ENCODE results near the gene ARID4A. TPM values are rescaled to one million over a fixed set of nuclear protein-coding genes. Genes with fewer than 3 reads are reported as not detected.

ARID4A gene
- total RNA-seq, 4 donors from 2014 or later: 8.2 to 37.5 (median 21.0) TPM

GRCh38 chr14:58270628-58271027 lies 27.7 kb upstream of the ARID4A start:
- TF ChIP-seq, protein P1, sequence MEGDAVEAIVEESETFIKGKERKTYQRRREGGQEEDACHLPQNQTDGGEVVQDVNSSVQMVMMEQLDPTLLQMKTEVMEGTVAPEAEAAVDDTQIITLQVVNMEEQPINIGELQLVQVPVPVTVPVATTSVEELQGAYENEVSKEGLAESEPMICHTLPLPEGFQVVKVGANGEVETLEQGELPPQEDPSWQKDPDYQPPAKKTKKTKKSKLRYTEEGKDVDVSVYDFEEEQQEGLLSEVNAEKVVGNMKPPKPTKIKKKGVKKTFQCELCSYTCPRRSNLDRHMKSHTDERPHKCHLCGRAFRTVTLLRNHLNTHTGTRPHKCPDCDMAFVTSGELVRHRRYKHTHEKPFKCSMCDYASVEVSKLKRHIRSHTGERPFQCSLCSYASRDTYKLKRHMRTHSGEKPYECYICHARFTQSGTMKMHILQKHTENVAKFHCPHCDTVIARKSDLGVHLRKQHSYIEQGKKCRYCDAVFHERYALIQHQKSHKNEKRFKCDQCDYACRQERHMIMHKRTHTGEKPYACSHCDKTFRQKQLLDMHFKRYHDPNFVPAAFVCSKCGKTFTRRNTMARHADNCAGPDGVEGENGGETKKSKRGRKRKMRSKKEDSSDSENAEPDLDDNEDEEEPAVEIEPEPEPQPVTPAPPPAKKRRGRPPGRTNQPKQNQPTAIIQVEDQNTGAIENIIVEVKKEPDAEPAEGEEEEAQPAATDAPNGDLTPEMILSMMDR (IDR thresholded peaks at IDR 0.05): no peak
- no peak for TF ChIP-seq POLR2A (IDR thresholded peaks at IDR 0.05)
- H3K27ac ChIP-seq: no peak overlapping the region
- H3K4me1 ChIP-seq: peaks cover 0 to 3% of the 10 kb centered on the region in 2 donors
- no peaks in the 10 kb centered on the region for H3K9me3 ChIP-seq
- H3K27me3 ChIP-seq: no peaks in the 10 kb centered on the region
- H3K36me3 ChIP-seq: peaks cover 0 to 2% of the 10 kb centered on the region in 2 donors
- no peak overlapping the region for H3K4me3 ChIP-seq
- DNase-seq: no peak
- intact Hi-C loops (cut with DNase I; ENCODE audit: low total_unique reads): no loop called here

GRCh38 chr14:58272588-58273372 lies 25.6 kb upstream of the ARID4A start:
- H3K27ac ChIP-seq: no peak overlapping the region

DNA sequence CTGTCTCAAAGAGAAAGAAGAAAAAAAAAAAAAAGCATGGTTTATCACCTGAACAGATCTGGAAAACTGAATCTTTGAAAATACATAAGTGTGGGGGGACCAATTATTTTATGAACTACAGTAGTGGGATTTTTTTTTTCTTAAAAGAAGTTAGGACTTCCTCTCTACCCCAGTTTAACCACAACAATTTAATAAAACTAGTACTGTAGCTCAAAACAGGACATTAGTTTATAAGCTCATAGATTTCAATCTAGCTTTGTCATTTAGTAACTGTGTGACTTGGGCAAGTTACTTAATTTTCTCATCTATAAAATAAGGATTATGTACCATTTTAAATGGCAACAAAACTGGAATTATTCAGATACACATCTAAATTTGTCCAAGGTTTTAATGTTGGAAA lies 23.5 kb upstream of the ARID4A start:
- Histone ChIP-seq H3K36me3 (no peaks in the 10 kb centered on the region), H3K27me3 (no peaks in the 10 kb centered on the region), H3K9me3 (no peaks in the 10 kb centered on the region), H3K4me1 (peaks cover 0 to 3% of the 10 kb centered on the region in 2 donors), H3K4me3 (no peak overlapping the region), H3K27ac (no peak overlapping the region)
- intact Hi-C loops (cut with DNase I; ENCODE audit: low total_unique reads): no loop called here
- TF ChIP-seq, protein P1 (IDR thresholded peaks at IDR 0.05): no peak
- TF ChIP-seq POLR2A (IDR thresholded peaks at IDR 0.05): no peak
- no peak for DNase-seq

More at GRCh38 chr14:58272588-58273372, 25.6 kb upstream of the ARID4A start:
- H3K4me3 ChIP-seq: no peak overlapping the region
- peaks cover 0 to 3% of the 10 kb centered on the region in 2 donors for H3K4me1 ChIP-seq
- no peaks in the 10 kb centered on the region for H3K27me3 ChIP-seq
- no peaks in the 10 kb centered on the region for H3K36me3 ChIP-seq
- H3K9me3 ChIP-seq: no peaks in the 10 kb centered on the region
- intact Hi-C loops (cut with DNase I; ENCODE audit: low total_unique reads): no loop called here
- TF ChIP-seq, protein P1 (IDR thresholded peaks at IDR 0.05): no peak
- TF ChIP-seq POLR2A (IDR thresholded peaks at IDR 0.05): no peak
- no peak for DNase-seq

DNA sequence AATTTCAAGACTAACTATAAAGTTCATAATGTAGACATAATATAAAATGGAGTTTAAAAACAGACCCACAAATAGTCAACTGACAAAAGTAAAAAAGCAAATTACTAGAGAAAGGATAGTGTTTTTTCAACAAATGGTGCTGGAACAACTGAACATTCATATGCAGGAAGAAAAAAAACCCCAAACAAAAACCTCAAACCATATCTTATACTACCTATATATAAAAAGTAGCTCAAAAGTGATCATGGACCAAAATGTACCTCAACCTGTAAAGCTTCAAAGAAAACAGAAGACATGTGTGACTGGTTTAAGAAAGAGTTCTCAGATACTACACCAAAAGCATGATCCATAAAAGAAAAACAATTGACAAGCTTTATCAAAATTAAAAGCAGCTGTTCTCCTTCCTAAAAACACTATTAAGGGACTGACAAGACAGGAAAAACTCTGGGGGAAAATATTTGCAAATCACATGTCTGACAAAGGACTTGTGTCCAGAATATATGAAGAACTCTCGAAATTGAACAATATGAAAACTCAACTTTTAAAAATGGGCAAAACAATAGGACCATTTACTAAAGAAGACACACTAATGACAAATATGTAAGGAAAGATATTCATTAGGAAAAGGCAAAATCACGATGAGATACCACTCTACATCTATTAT lies 22.7 kb upstream of the ARID4A start:
- H3K36me3 ChIP-seq: no peaks in the 10 kb centered on the region
- H3K27ac ChIP-seq: no peak overlapping the region
- H3K4me1 ChIP-seq: peaks cover 0 to 3% of the 10 kb centered on the region in 2 donors
- no peak for TF ChIP-seq POLR2A (IDR thresholded peaks at IDR 0.05)
- no peak for DNase-seq
- no peaks in the 10 kb centered on the region for H3K9me3 ChIP-seq
- H3K27me3 ChIP-seq: no peaks in the 10 kb centered on the region
- no peak overlapping the region for H3K4me3 ChIP-seq
- intact Hi-C loops (cut with DNase I; ENCODE audit: low total_unique reads): no loop called here

DNA sequence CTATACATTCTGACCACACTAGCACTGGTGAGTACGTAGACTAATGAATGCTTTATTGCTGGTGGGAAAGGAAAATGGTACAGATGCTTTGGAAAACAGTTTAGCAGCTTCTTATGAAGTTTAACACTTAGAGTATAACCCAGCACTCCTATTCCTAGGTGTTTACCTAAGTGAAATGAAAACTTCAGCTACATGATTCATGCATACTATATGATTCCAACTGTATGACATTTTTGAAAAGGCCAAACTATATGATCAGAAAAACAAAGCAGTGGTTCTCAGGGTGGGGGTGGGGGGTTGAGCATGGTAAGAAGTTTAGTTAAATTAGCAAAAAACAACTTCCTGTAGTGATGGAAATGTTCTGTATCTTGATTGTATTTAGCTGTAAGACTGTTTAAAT lies 22.1 kb upstream of the ARID4A start:
- TF ChIP-seq, protein P1 (IDR thresholded peaks at IDR 0.05): no peak
- H3K27me3 ChIP-seq: no peaks in the 10 kb centered on the region
- H3K27ac ChIP-seq: no peak overlapping the region
- H3K36me3 ChIP-seq: no peaks in the 10 kb centered on the region
- peaks cover 0 to 3% of the 10 kb centered on the region in 2 donors for H3K4me1 ChIP-seq
- DNase-seq: no peak
- no peak overlapping the region for H3K4me3 ChIP-seq
- intact Hi-C loops (cut with DNase I; ENCODE audit: low total_unique reads): no loop called here
- no peaks in the 10 kb centered on the region for H3K9me3 ChIP-seq
